Tibial nerve (tissue), 3 donors: Measurements from ENCODE around the gene NKX1-2.

Experiments used
- CTCF ChIP-seq, 5 experiments: fragments of 200-600 bp in 3 of 5; fragments of 450-650 bp in 2 of 5; sonication (generic) in 3 of 5; IDR thresholded peaks; one replicate each; pipeline ENCODE4 v1.5.1; 2016 to 2019; ENCODE audit warnings: antibody characterized with exemption in 5 of 5, mild to moderate bottlenecking in 3 of 5, moderate library complexity in 2 of 5
- POLR2A ChIP-seq, 2 donors: fragments of 450-650 bp; IDR thresholded peaks; one replicate each; pipeline ENCODE4 v1.6.1; 2017; ENCODE audit warnings: antibody characterized with exemption in 2 of 2, mild to moderate bottlenecking in 2 of 2, moderate library complexity in 2 of 2

DNA sequence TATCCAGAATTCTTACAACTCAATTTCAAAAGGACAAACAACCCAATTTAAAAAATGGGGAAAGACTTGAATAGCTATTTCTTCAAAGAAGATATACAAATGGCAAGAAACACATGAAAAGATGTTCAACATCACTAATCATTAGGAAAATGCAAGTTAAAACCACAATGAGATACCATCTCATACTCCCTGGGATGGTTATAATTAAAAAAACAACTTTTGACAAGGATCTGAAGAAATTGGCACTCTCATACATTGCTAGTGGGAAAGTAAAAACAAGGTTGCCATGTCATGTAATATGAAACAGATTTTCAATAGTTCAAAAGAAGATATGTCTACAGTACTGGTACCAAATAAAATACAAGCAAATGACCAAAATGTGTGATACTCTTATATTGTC, 40.1 kb downstream of the NKX1-2 start:
- TF ChIP-seq CTCF (IDR thresholded peaks at IDR 0.05), result no peak
- TF ChIP-seq POLR2A (IDR thresholded peaks at IDR 0.05), result no peak
